Endothelial cell of umbilical vein (primary cell): ENCODE results near the gene KRTAP10-7. TPM values are rescaled to one million over a fixed set of nuclear protein-coding genes. Genes with fewer than 3 reads are reported as not detected.

Experiments used
- BruUV-seq: library from RNA; stranded (reverse); fragments of 400-500 nt; replicated peaks from 2 replicates; lab custom pipeline; 2021; lab: Mats Ljungman, UMichigan
- CTCF ChIA-PET: fragments of 300-600, 350-600 bp; sonication (Branson Sonifier 250); formaldehyde crosslinking; loops from one replicate; lab custom pipeline; 2021; ENCODE audit warnings: antibody characterized with exemption, inconsistent platforms; lab: Charles Lee
- POLR2A ChIA-PET: fragments of 300-600, 350-600 bp; sonication (Branson Sonifier 250); formaldehyde crosslinking; loops from one replicate; lab custom pipeline; 2021; ENCODE audit warnings: antibody characterized with exemption, inconsistent platforms; lab: Charles Lee
- DNase-seq: peaks from one replicate; pipeline ENCODE4 v3.0.0-alpha.2; 2011; ENCODE audit warnings: low read depth, low spot score
- FAIRE-seq: peaks from 2 replicates; lab custom pipeline; 2011; peaks lifted over from hg19 to GRCh38; lab: Jason Lieb, UNC
- H2AFZ ChIP-seq: 2 replicates; pipeline ENCODE4 v1.6.0; 2012; ENCODE audit warnings: low read depth, low read length, control low read depth, inconsistent platforms
- H3K27ac ChIP-seq: 2 replicates; pipeline ENCODE4 v1.5.1; 2011; ENCODE audit warnings: low read depth, mild to moderate bottlenecking, control low read depth, low read length, moderate library complexity; ENCODE audit not compliant: insufficient read depth
- H3K27me3 ChIP-seq, 2 experiments: 2 replicates each; pipeline versions ENCODE4 v1.6.0 to v1.6.1; 2011; ENCODE audit warnings: low read length in 2 of 2, mixed read lengths in 1 of 2; ENCODE audit not compliant: control insufficient read depth in 2 of 2, insufficient read depth in 2 of 2
- H3K36me3 ChIP-seq, 2 experiments: 2 replicates in 1 of 2; 3 replicates in 1 of 2; pipeline ENCODE4 v1.5.1; 2011; ENCODE audit warnings: low read length in 2 of 2, mild to moderate bottlenecking in 1 of 2, moderate library complexity in 1 of 2; ENCODE audit not compliant: control insufficient read depth in 2 of 2, insufficient read depth in 2 of 2; ENCODE audit errors: extremely low read depth in 1 of 2
- H3K4me1 ChIP-seq: 3 replicates; pipeline ENCODE4 v1.5.1; 2011; ENCODE audit warnings: mild to moderate bottlenecking, low read length; ENCODE audit not compliant: control insufficient read depth, insufficient read depth; ENCODE audit errors: extremely low read depth
- H3K4me2 ChIP-seq: 2 replicates; pipeline ENCODE4 v1.6.1; 2011; ENCODE audit warnings: low read length, control low read depth, mixed read lengths; ENCODE audit not compliant: insufficient read depth
- H3K4me3 ChIP-seq, 3 experiments: fragments of 200-600 bp in 1 of 3; sonication (generic), shearing (Covaris generic) in 1 of 3; replicated peaks in 1 of 3; 2 replicates each; pipeline ENCODE4 v1.5.1; 2011 to 2016; ENCODE audit warnings: control low read depth in 3 of 3, low read length in 3 of 3, mild to moderate bottlenecking in 2 of 3, inconsistent platforms in 1 of 3, low read depth in 1 of 3, moderate library complexity in 1 of 3; ENCODE audit not compliant: insufficient read depth in 1 of 3
- H3K79me2 ChIP-seq: 2 replicates; pipeline ENCODE4 v1.6.0; 2012; ENCODE audit warnings: low read length, inconsistent platforms; ENCODE audit not compliant: control insufficient read depth, insufficient read depth
- H3K9ac ChIP-seq: replicated peaks from 2 replicates; pipeline ENCODE3; 2011; ENCODE audit warnings: low read length, control low read depth; ENCODE audit not compliant: insufficient read depth; ENCODE audit errors: extremely low read depth
- H3K9me1 ChIP-seq: replicated peaks from 3 replicates; pipeline ENCODE4 v1.6.0; 2011; ENCODE audit warnings: mild to moderate bottlenecking, low read length; ENCODE audit not compliant: control insufficient read depth, insufficient read depth; ENCODE audit errors: extremely low read depth
- H3K9me3 ChIP-seq: replicated peaks from 2 replicates; pipeline ENCODE4 v1.5.1; 2012; ENCODE audit warnings: low read length, inconsistent platforms; ENCODE audit not compliant: control insufficient read depth, insufficient read depth
- H4K20me1 ChIP-seq: replicated peaks from 2 replicates; pipeline ENCODE3; 2011; ENCODE audit warnings: mild to moderate bottlenecking, low read length; ENCODE audit not compliant: control insufficient read depth, insufficient read depth; ENCODE audit errors: extremely low read depth
- CTCF ChIP-seq, 2 donors: IDR thresholded peaks; 1 replicate in 1 of 2; 2 replicates in 1 of 2; pipeline ENCODE4 v1.5.1; 2011; ENCODE audit warnings: low read length in 2 of 2, mild to moderate bottlenecking in 2 of 2, moderate library complexity in 2 of 2, control low read depth in 1 of 2, inconsistent platforms in 1 of 2, low read depth in 1 of 2; ENCODE audit not compliant: insufficient read depth in 1 of 2; ENCODE audit errors: extremely low read depth in 1 of 2
- GATA2 ChIP-seq: IDR thresholded peaks from 2 replicates; pipeline ENCODE4 v1.7.0; 2011; ENCODE audit warnings: low read depth, mild to moderate bottlenecking, moderate library complexity, mixed read lengths, low read length; ENCODE audit not compliant: insufficient read length, insufficient read depth
- JUN ChIP-seq: IDR thresholded peaks from 2 replicates; pipeline ENCODE4 v1.6.1; 2011; ENCODE audit warnings: borderline replicate concordance, low read depth; ENCODE audit not compliant: insufficient read length, insufficient read depth
- MAX ChIP-seq: IDR thresholded peaks from 2 replicates; pipeline ENCODE4 v1.6.1; 2011; ENCODE audit not compliant: insufficient read depth, insufficient read length
- MYC ChIP-seq: IDR thresholded peaks from one replicate; pipeline ENCODE4 v1.6.1; 2011; ENCODE audit warnings: mild to moderate bottlenecking, low read depth, low read length
- dilution Hi-C: fragments of 300-500 bp; cut with MboI; formaldehyde crosslinking; loops from one replicate; pipeline ENCODE4 v1.15.0; 2019; ENCODE audit warnings: low sequenced_read_pairs; ENCODE audit not compliant: extremely low pct_ligation_motif_present
- intact Hi-C: fragments of 100-400 bp; cut with micrococcal nuclease; formaldehyde crosslinking; loops from one replicate; pipeline ENCODE4 v1.10.0; 2022
- polyA plus RNA-seq, 4 experiments: library from polyadenylated mRNA; depleted of rRNA in 3 of 4; stranded (reverse) in 3 of 4; unstranded in 1 of 4; fragments of >200 nt; gene quantifications; 2 replicates each; pipeline versions ENCODE4 v1.2.1 to v1.2.3, GENCODE V29; 2011 to 2012; ENCODE audit warnings: missing spikeins in 1 of 4
- total RNA-seq: library from RNA; stranded (reverse); gene quantifications from 2 replicates; pipeline ENCODE4 v1.2.3, GENCODE V29; 2021

The KRTAP10-7 gene
- total and polyA plus RNA-seq, 2 donors (not counting 3 experiments of a cell fraction or from before 2014, with no cell fraction given) = not detected

GRCh38 chr21:44636209-44637017 is 36.0 kb downstream of the KRTAP10-7 start:
- no peaks in the 10 kb centered on the region for H4K20me1 ChIP-seq
- BruUV-seq = no TSS peak
- no peaks in the 10 kb centered on the region for H3K4me1 ChIP-seq
- H3K36me3 ChIP-seq = no peaks in the 10 kb centered on the region
- no peak overlapping the region for H3K4me3 ChIP-seq
- no peak overlapping the region for H3K27ac ChIP-seq
- intact Hi-C loops (no loop called here), dilution Hi-C loops (no loop called here)
- ChIA-PET CTCF (no interaction called here), POLR2A (no interaction called here)
- H2AFZ ChIP-seq = no peak overlapping the region
- H3K9me1 ChIP-seq = no peaks in the 10 kb centered on the region
- H3K27me3 ChIP-seq = no peaks in the 10 kb centered on the region
- no peaks in the 10 kb centered on the region for H3K9me3 ChIP-seq
- FAIRE-seq = no peak
- no peak overlapping the region for H3K4me2 ChIP-seq
- H3K79me2 ChIP-seq = no peaks in the 10 kb centered on the region
- H3K9ac ChIP-seq = no peak overlapping the region
- DNase-seq = no peak
- TF ChIP-seq MAX = no peak
- TF ChIP-seq JUN = no peak
- no peak for TF ChIP-seq GATA2
- TF ChIP-seq CTCF (IDR thresholded peaks at IDR 0.05; ENCODE audit: extremely low read depth in 1 of 2, insufficient read depth in 1 of 2, low read depth in 1 of 2, low read length in 2 of 2) = no peak
- TF ChIP-seq MYC = no peak
